Endothelial cell of umbilical vein (primary cell): Measurements from ENCODE around the gene ERAL1. TPM values are rescaled to one million over a fixed set of nuclear protein-coding genes. Genes with fewer than 3 reads are reported as not detected.

ENCODE experiments used
- BruUV-seq: library from RNA; stranded (reverse); fragments of 400-500 nt; replicated peaks from 2 replicates; lab custom pipeline; 2021; lab: Mats Ljungman, UMichigan
- CTCF ChIA-PET: fragments of 300-600, 350-600 bp; sonication (Branson Sonifier 250); formaldehyde crosslinking; loops from one replicate; lab custom pipeline; 2021; ENCODE audit warnings: antibody characterized with exemption, inconsistent platforms; lab: Charles Lee
- POLR2A ChIA-PET: fragments of 300-600, 350-600 bp; sonication (Branson Sonifier 250); formaldehyde crosslinking; loops from one replicate; lab custom pipeline; 2021; ENCODE audit warnings: antibody characterized with exemption, inconsistent platforms; lab: Charles Lee
- DNase-seq: peaks from one replicate; pipeline ENCODE4 v3.0.0-alpha.2; 2011; ENCODE audit warnings: low read depth, low spot score
- FAIRE-seq: peaks from 2 replicates; lab custom pipeline; 2011; peaks lifted over from hg19 to GRCh38; lab: Jason Lieb, UNC
- H2AFZ ChIP-seq: 2 replicates; pipeline ENCODE4 v1.6.0; 2012; ENCODE audit warnings: low read depth, low read length, control low read depth, inconsistent platforms
- H3K27ac ChIP-seq: 2 replicates; pipeline ENCODE4 v1.5.1; 2011; ENCODE audit warnings: low read depth, mild to moderate bottlenecking, control low read depth, low read length, moderate library complexity; ENCODE audit not compliant: insufficient read depth
- H3K27me3 ChIP-seq, 2 experiments: 2 replicates each; pipeline versions ENCODE4 v1.6.0 to v1.6.1; 2011; ENCODE audit warnings: low read length in 2 of 2, mixed read lengths in 1 of 2; ENCODE audit not compliant: control insufficient read depth in 2 of 2, insufficient read depth in 2 of 2
- H3K36me3 ChIP-seq, 2 experiments: 2 replicates in 1 of 2; 3 replicates in 1 of 2; pipeline ENCODE4 v1.5.1; 2011; ENCODE audit warnings: low read length in 2 of 2, mild to moderate bottlenecking in 1 of 2, moderate library complexity in 1 of 2; ENCODE audit not compliant: control insufficient read depth in 2 of 2, insufficient read depth in 2 of 2; ENCODE audit errors: extremely low read depth in 1 of 2
- H3K4me1 ChIP-seq: 3 replicates; pipeline ENCODE4 v1.5.1; 2011; ENCODE audit warnings: mild to moderate bottlenecking, low read length; ENCODE audit not compliant: control insufficient read depth, insufficient read depth; ENCODE audit errors: extremely low read depth
- H3K4me2 ChIP-seq: 2 replicates; pipeline ENCODE4 v1.6.1; 2011; ENCODE audit warnings: low read length, control low read depth, mixed read lengths; ENCODE audit not compliant: insufficient read depth
- H3K4me3 ChIP-seq, 3 experiments: fragments of 200-600 bp in 1 of 3; sonication (generic), shearing (Covaris generic) in 1 of 3; replicated peaks in 1 of 3; 2 replicates each; pipeline ENCODE4 v1.5.1; 2011 to 2016; ENCODE audit warnings: control low read depth in 3 of 3, low read length in 3 of 3, mild to moderate bottlenecking in 2 of 3, inconsistent platforms in 1 of 3, low read depth in 1 of 3, moderate library complexity in 1 of 3; ENCODE audit not compliant: insufficient read depth in 1 of 3
- H3K79me2 ChIP-seq: 2 replicates; pipeline ENCODE4 v1.6.0; 2012; ENCODE audit warnings: low read length, inconsistent platforms; ENCODE audit not compliant: control insufficient read depth, insufficient read depth
- H3K9ac ChIP-seq: replicated peaks from 2 replicates; pipeline ENCODE3; 2011; ENCODE audit warnings: low read length, control low read depth; ENCODE audit not compliant: insufficient read depth; ENCODE audit errors: extremely low read depth
- H3K9me1 ChIP-seq: replicated peaks from 3 replicates; pipeline ENCODE4 v1.6.0; 2011; ENCODE audit warnings: mild to moderate bottlenecking, low read length; ENCODE audit not compliant: control insufficient read depth, insufficient read depth; ENCODE audit errors: extremely low read depth
- H3K9me3 ChIP-seq: replicated peaks from 2 replicates; pipeline ENCODE4 v1.5.1; 2012; ENCODE audit warnings: low read length, inconsistent platforms; ENCODE audit not compliant: control insufficient read depth, insufficient read depth
- H4K20me1 ChIP-seq: replicated peaks from 2 replicates; pipeline ENCODE3; 2011; ENCODE audit warnings: mild to moderate bottlenecking, low read length; ENCODE audit not compliant: control insufficient read depth, insufficient read depth; ENCODE audit errors: extremely low read depth
- EZH2 ChIP-seq: IDR thresholded peaks from 2 replicates; pipeline ENCODE4 v1.6.1; 2012; ENCODE audit warnings: borderline replicate concordance, low read depth, mild to moderate bottlenecking, moderate library complexity, low read length, inconsistent platforms; ENCODE audit not compliant: severe bottlenecking
- FOS ChIP-seq: IDR thresholded peaks from 2 replicates; pipeline ENCODE4 v1.6.1; 2011; ENCODE audit warnings: mild to moderate bottlenecking, low read length, moderate library complexity, borderline replicate concordance; ENCODE audit not compliant: insufficient read depth
- JUN ChIP-seq: IDR thresholded peaks from 2 replicates; pipeline ENCODE4 v1.6.1; 2011; ENCODE audit warnings: borderline replicate concordance, low read depth; ENCODE audit not compliant: insufficient read length, insufficient read depth
- MYC ChIP-seq: IDR thresholded peaks from one replicate; pipeline ENCODE4 v1.6.1; 2011; ENCODE audit warnings: mild to moderate bottlenecking, low read depth, low read length
- POLR2A ChIP-seq: IDR thresholded peaks from 2 replicates; pipeline ENCODE4 v1.6.1; 2012; ENCODE audit warnings: low read depth, mild to moderate bottlenecking, control low read depth, low read length
- POLR2AphosphoS5 ChIP-seq: IDR thresholded peaks from 2 replicates; pipeline ENCODE4 v1.6.1; 2012; ENCODE audit warnings: low read depth, mild to moderate bottlenecking, control low read depth, low read length, moderate library complexity; ENCODE audit not compliant: insufficient read depth
- dilution Hi-C: fragments of 300-500 bp; cut with MboI; formaldehyde crosslinking; loops from one replicate; pipeline ENCODE4 v1.15.0; 2019; ENCODE audit warnings: low sequenced_read_pairs; ENCODE audit not compliant: extremely low pct_ligation_motif_present
- intact Hi-C: fragments of 100-400 bp; cut with micrococcal nuclease; formaldehyde crosslinking; loops from one replicate; pipeline ENCODE4 v1.10.0; 2022
- polyA plus RNA-seq, 4 experiments: library from polyadenylated mRNA; depleted of rRNA in 3 of 4; stranded (reverse) in 3 of 4; unstranded in 1 of 4; fragments of >200 nt; gene quantifications; 2 replicates each; pipeline versions ENCODE4 v1.2.1 to v1.2.3, GENCODE V29; 2011 to 2012; ENCODE audit warnings: missing spikeins in 1 of 4
- total RNA-seq: library from RNA; stranded (reverse); gene quantifications from 2 replicates; pipeline ENCODE4 v1.2.3, GENCODE V29; 2021
- TF ChIP-seq, protein P1 (sequence below): IDR thresholded peaks from 2 replicates; pipeline ENCODE4 v1.6.1; 2011; ENCODE audit not compliant: insufficient read depth, insufficient read length
- TF ChIP-seq, protein P2 (sequence below), 2 donors: IDR thresholded peaks; 1 replicate in 1 of 2; 2 replicates in 1 of 2; pipeline ENCODE4 v1.5.1; 2011; ENCODE audit warnings: low read length in 2 of 2, mild to moderate bottlenecking in 2 of 2, moderate library complexity in 2 of 2, control low read depth in 1 of 2, inconsistent platforms in 1 of 2, low read depth in 1 of 2; ENCODE audit not compliant: insufficient read depth in 1 of 2; ENCODE audit errors: extremely low read depth in 1 of 2

ERAL1 gene
- total and polyA plus RNA-seq, 2 donors (not counting 3 experiments of a cell fraction or from before 2014, with no cell fraction given) = 58.0 to 86.6 TPM

DNA sequence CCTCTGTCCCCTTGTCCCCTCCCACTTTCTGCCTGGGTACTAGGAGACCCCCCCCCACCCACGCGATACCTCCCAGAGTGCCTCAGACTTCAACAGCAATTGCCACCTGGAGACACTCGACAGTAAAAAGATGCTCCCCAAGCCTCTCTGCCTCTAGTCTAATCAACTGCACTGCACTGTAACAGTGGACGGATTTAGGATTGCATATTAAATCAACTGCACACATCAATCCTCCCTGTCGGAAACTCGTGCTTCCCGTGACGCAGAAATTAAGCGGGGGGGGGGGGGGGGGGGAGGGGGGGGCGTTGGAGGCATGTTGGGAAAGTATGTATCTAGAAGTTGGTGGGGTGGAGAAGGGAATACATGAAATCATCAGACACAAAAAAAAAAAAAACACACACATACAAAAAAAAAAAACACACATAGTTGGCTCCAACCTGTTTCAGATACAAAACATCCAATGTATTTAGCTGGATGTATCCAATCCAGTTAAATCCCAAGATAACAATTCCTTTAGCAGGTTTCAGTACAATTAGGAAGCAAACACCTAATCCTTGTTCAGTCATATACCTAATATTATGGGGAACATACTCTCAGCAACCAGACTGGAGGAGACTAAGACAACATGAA is 42.0 kb upstream of the ERAL1 start:
- no TSS peak for BruUV-seq
- Histone ChIP-seq H3K36me3 (no peaks in the 10 kb centered on the region), H3K9me3 (no peaks in the 10 kb centered on the region), H3K9ac (peak overlapping the region; percentile 90), H3K27me3 (no peaks in the 10 kb centered on the region), H3K27ac (peak overlapping the region; percentile 95), H3K79me2 (peaks cover 55% of the 10 kb centered on the region), H3K4me2 (peak overlapping the region; percentile 60), H4K20me1 (no peaks in the 10 kb centered on the region), H3K4me3 (peak overlapping the region; percentile 36 to 95 (median 44)), H3K4me1 (peaks cover 38% of the 10 kb centered on the region), H3K9me1 (no peaks in the 10 kb centered on the region), H2AFZ (no peak overlapping the region)
- CTCF ChIA-PET = interaction anchor here (1.0 to 3.1 kb wide), 4 partner anchors 11 to 51 kb away, joined by 3 to 20 read pairs (median 8); no protein-coding TSS in a partner anchor
- TF ChIP-seq POLR2AphosphoS5 = no peak
- no peak for TF ChIP-seq JUN
- TF ChIP-seq MYC = no peak
- TF ChIP-seq, protein P1, sequence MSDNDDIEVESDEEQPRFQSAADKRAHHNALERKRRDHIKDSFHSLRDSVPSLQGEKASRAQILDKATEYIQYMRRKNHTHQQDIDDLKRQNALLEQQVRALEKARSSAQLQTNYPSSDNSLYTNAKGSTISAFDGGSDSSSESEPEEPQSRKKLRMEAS = no peak
- TF ChIP-seq EZH2 = no peak
- TF ChIP-seq POLR2A = peak; percentile 43
- TF ChIP-seq, protein P2, sequence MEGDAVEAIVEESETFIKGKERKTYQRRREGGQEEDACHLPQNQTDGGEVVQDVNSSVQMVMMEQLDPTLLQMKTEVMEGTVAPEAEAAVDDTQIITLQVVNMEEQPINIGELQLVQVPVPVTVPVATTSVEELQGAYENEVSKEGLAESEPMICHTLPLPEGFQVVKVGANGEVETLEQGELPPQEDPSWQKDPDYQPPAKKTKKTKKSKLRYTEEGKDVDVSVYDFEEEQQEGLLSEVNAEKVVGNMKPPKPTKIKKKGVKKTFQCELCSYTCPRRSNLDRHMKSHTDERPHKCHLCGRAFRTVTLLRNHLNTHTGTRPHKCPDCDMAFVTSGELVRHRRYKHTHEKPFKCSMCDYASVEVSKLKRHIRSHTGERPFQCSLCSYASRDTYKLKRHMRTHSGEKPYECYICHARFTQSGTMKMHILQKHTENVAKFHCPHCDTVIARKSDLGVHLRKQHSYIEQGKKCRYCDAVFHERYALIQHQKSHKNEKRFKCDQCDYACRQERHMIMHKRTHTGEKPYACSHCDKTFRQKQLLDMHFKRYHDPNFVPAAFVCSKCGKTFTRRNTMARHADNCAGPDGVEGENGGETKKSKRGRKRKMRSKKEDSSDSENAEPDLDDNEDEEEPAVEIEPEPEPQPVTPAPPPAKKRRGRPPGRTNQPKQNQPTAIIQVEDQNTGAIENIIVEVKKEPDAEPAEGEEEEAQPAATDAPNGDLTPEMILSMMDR (IDR thresholded peaks at IDR 0.05; ENCODE audit: extremely low read depth in 1 of 2, insufficient read depth in 1 of 2, low read depth in 1 of 2, low read length in 2 of 2) = no peak
- no peak for TF ChIP-seq FOS
- intact Hi-C loops (loop anchor here (1.0 to 5.0 kb wide), 3 partner anchors 29 to 96 kb away; partner anchors contain the start of genes FAM222B, RAB34 and RPL23A), dilution Hi-C loops (no loop called here)
- DNase-seq = peak; percentile 70
- FAIRE-seq = no peak
- POLR2A ChIA-PET = interaction anchor here (0.7 to 0.8 kb wide), 4 partner anchors 11 to 93 kb away, joined by 3 to 15 read pairs (median 8); no protein-coding TSS in a partner anchor
